Stimulated activated CD4-positive, alpha-beta T cell treated with anti-CD3 and anti-CD28 coated beads, Interleukin-1b, Interleukin-23, amount 100 ng/mL, for 48 hours (primary cell): ENCODE results near the gene STARD3.
A peak's percentile ranks its signal among the peaks of the same experiment; 100 is the strongest.
"Not testable (repeated sequence)": the region's sequence is repeated elsewhere in the genome, so short reads cannot be mapped to it uniquely, and the experiment has no call there.

ENCODE experiments used
- DNase-seq: peaks from one replicate; pipeline ENCODE4 v3.0.0-alpha.2; 2020

STARD3 gene

GRCh38 chr17:39636927-39637736, at the start of gene STARD3:
TSS of gene STARD3 (plus strand) at chr17:39637144. CDS start at chr17:39653532, 16,388 bp downstream.
- DNase-seq, result peak; percentile 90

GRCh38 chr17:39590180-39590579, 46.8 kb upstream of the STARD3 start:
- not testable (repeated sequence) for DNase-seq

GRCh38 chr17:39591958-39592954, 44.7 kb upstream of the STARD3 start:
- DNase-seq, result no peak

- DNase-seq, result no peak
Measured at GRCh38 chr17:39593371-39593770, 43.6 kb upstream of the STARD3 start.

GRCh38 chr17:39595294-39595693, 41.6 kb upstream of the STARD3 start:
- DNase-seq, result no peak

GRCh38 chr17:39595928-39596510, 40.9 kb upstream of the STARD3 start:
- no peak for DNase-seq

GRCh38 chr17:39596543-39597267, 40.2 kb upstream of the STARD3 start:
- no peak for DNase-seq

GRCh38 chr17:39597372-39598046, 39.4 kb upstream of the STARD3 start:
- no peak for DNase-seq

- no peak for DNase-seq
Measured at GRCh38 chr17:39598047-39598481, 38.9 kb upstream of the STARD3 start.

- no peak for DNase-seq
Measured at GRCh38 chr17:39598630-39599003, 38.3 kb upstream of the STARD3 start.

GRCh38 chr17:39599004-39599664, 37.8 kb upstream of the STARD3 start:
- DNase-seq, result no peak

GRCh38 chr17:39599665-39600231, 37.2 kb upstream of the STARD3 start:
- no peak for DNase-seq

GRCh38 chr17:39600288-39600996, 36.5 kb upstream of the STARD3 start:
- no peak for DNase-seq

- no peak for DNase-seq
Measured at GRCh38 chr17:39600997-39601597, 35.8 kb upstream of the STARD3 start.

- no peak for DNase-seq
Measured at GRCh38 chr17:39601758-39602532, 35.0 kb upstream of the STARD3 start.

- DNase-seq, result no peak
Measured at GRCh38 chr17:39602533-39603303, 34.2 kb upstream of the STARD3 start.

- no peak for DNase-seq
Measured at GRCh38 chr17:39603304-39604016, 33.5 kb upstream of the STARD3 start.
